IgD-negative memory B cell (primary cell): ENCODE data around the gene SLC35A5. TPM values are rescaled to one million over a fixed set of nuclear protein-coding genes. Genes with fewer than 3 reads are reported as not detected.

Experiments
- H3K27ac Mint-ChIP-seq, 3 donors: one replicate each; pipeline ENCODE4 v1.8.0; 2020 to 2022; ENCODE audit warnings: mild to moderate bottlenecking in 3 of 3, mixed read lengths in 3 of 3, moderate library complexity in 1 of 3
- H3K27me3 Mint-ChIP-seq: one replicate; pipeline ENCODE4 v1.8.0; 2021; ENCODE audit warnings: mixed read lengths
- H3K36me3 Mint-ChIP-seq: one replicate; pipeline ENCODE4 v1.8.0; 2020; ENCODE audit warnings: mild to moderate bottlenecking, mixed read lengths
- H3K4me1 Mint-ChIP-seq, 3 donors: one replicate each; pipeline ENCODE4 v1.8.0; 2020 to 2022; ENCODE audit warnings: mixed read lengths in 3 of 3, mild to moderate bottlenecking in 1 of 3
- H3K4me3 Mint-ChIP-seq, 4 donors: one replicate each; pipeline ENCODE4 v1.8.0; 2020 to 2022; ENCODE audit warnings: mild to moderate bottlenecking in 4 of 4, mixed read lengths in 4 of 4, moderate library complexity in 3 of 4
- H3K9me3 Mint-ChIP-seq, 3 donors: one replicate each; pipeline ENCODE4 v1.8.0; 2020 to 2021; ENCODE audit warnings: mixed read lengths in 3 of 3, mild to moderate bottlenecking in 1 of 3
- polyA plus RNA-seq: library from polyadenylated mRNA; unstranded; fragments of 300-500 nt; fragmentation: Illumina TruSeq; gene quantifications from one replicate; pipeline ENCODE4 v1.2.3, GENCODE V29; 2021

SLC35A5 gene
- polyA plus RNA-seq, 1 donor from 2014 or later = 28.0 TPM

- Mint-ChIP-seq H3K4me3 (no peak overlapping the region), H3K9me3 (peaks cover 0 to 4% (median 0%) of the 10 kb centered on the region in 3 donors), H3K27ac (no peak overlapping the region), H3K4me1 (peaks cover 7 to 9% (median 9%) of the 10 kb centered on the region in 3 donors), H3K27me3 (no peaks in the 10 kb centered on the region), H3K36me3 (peaks cover 19% of the 10 kb centered on the region)
Observed at GRCh38 chr3:112594856-112595255, 33.0 kb downstream of the SLC35A5 start.

- Mint-ChIP-seq H3K27ac (no peak overlapping the region), H3K36me3 (peaks cover 9% of the 10 kb centered on the region), H3K9me3 (peaks cover 0 to under 1% (median 0%) of the 10 kb centered on the region in 3 donors), H3K4me3 (no peak overlapping the region), H3K4me1 (peaks cover 0 to 5% (median 3%) of the 10 kb centered on the region in 3 donors), H3K27me3 (no peaks in the 10 kb centered on the region)
Observed at GRCh38 chr3:112597945-112598344, 36.1 kb downstream of the SLC35A5 start.

GRCh38 chr3:112598731-112599130 is 36.9 kb downstream of the SLC35A5 start:
- Mint-ChIP-seq H3K4me3 (no peak overlapping the region), H3K36me3 (peaks cover 9% of the 10 kb centered on the region), H3K9me3 (no peaks in the 10 kb centered on the region), H3K27me3 (no peaks in the 10 kb centered on the region), H3K27ac (no peak overlapping the region), H3K4me1 (peaks cover 0 to 5% (median 3%) of the 10 kb centered on the region in 3 donors)

- Mint-ChIP-seq H3K36me3 (no peaks in the 10 kb centered on the region), H3K4me1 (peaks cover 0 to 5% (median 3%) of the 10 kb centered on the region in 3 donors), H3K4me3 (no peak overlapping the region), H3K27me3 (no peaks in the 10 kb centered on the region), H3K27ac (no peak overlapping the region), H3K9me3 (no peaks in the 10 kb centered on the region)
Observed at GRCh38 chr3:112602217-112602838, 40.5 kb downstream of the SLC35A5 start.

GRCh38 chr3:112604536-112604935 is 42.7 kb downstream of the SLC35A5 start:
- no peaks in the 10 kb centered on the region for H3K27me3 Mint-ChIP-seq
- H3K9me3 Mint-ChIP-seq = no peaks in the 10 kb centered on the region
- no peaks in the 10 kb centered on the region for H3K36me3 Mint-ChIP-seq
- H3K27ac Mint-ChIP-seq = no peak overlapping the region
- no peak overlapping the region for H3K4me3 Mint-ChIP-seq
- H3K4me1 Mint-ChIP-seq = peaks cover 0 to 5% (median 3%) of the 10 kb centered on the region in 3 donors

GRCh38 chr3:112605285-112605684 is 43.4 kb downstream of the SLC35A5 start:
- no peak overlapping the region for H3K4me3 Mint-ChIP-seq
- no peaks in the 10 kb centered on the region for H3K27me3 Mint-ChIP-seq
- H3K27ac Mint-ChIP-seq = no peak overlapping the region
- peaks cover 0 to 5% (median 3%) of the 10 kb centered on the region in 3 donors for H3K4me1 Mint-ChIP-seq
- H3K36me3 Mint-ChIP-seq = peaks cover under 1% of the 10 kb centered on the region
- H3K9me3 Mint-ChIP-seq = no peaks in the 10 kb centered on the region

- no peak overlapping the region for H3K27ac Mint-ChIP-seq
- H3K4me1 Mint-ChIP-seq = peaks cover 0 to 5% (median 3%) of the 10 kb centered on the region in 3 donors
- H3K9me3 Mint-ChIP-seq = no peaks in the 10 kb centered on the region
- H3K27me3 Mint-ChIP-seq = no peaks in the 10 kb centered on the region
- no peak overlapping the region for H3K4me3 Mint-ChIP-seq
- H3K36me3 Mint-ChIP-seq = peaks cover 2% of the 10 kb centered on the region
Observed at GRCh38 chr3:112606098-112606497, 44.3 kb downstream of the SLC35A5 start.

- H3K4me3 Mint-ChIP-seq = no peak overlapping the region
- no peak overlapping the region for H3K27ac Mint-ChIP-seq
- no peaks in the 10 kb centered on the region for H3K4me1 Mint-ChIP-seq
Observed at GRCh38 chr3:112607863-112608262, 46.0 kb downstream of the SLC35A5 start.

GRCh38 chr3:112610121-112610520 is 48.3 kb downstream of the SLC35A5 start:
- Mint-ChIP-seq H3K4me1 (no peaks in the 10 kb centered on the region), H3K4me3 (no peak overlapping the region), H3K9me3 (no peaks in the 10 kb centered on the region), H3K36me3 (peaks cover 2% of the 10 kb centered on the region), H3K27ac (no peak overlapping the region), H3K27me3 (no peaks in the 10 kb centered on the region)

More at GRCh38 chr3:112607863-112608262, 46.0 kb downstream of the SLC35A5 start:
- no peaks in the 10 kb centered on the region for H3K27me3 Mint-ChIP-seq
- no peaks in the 10 kb centered on the region for H3K9me3 Mint-ChIP-seq
- peaks cover 2% of the 10 kb centered on the region for H3K36me3 Mint-ChIP-seq

GRCh38 chr3:112611752-112612515 is 50.1 kb downstream of the SLC35A5 start:
- Mint-ChIP-seq H3K9me3 (no peaks in the 10 kb centered on the region), H3K27ac (no peak overlapping the region), H3K27me3 (no peaks in the 10 kb centered on the region), H3K36me3 (peaks cover 2% of the 10 kb centered on the region), H3K4me3 (no peak overlapping the region), H3K4me1 (no peaks in the 10 kb centered on the region)

GRCh38 chr3:112615989-112616731 is 54.3 kb downstream of the SLC35A5 start:
- Mint-ChIP-seq H3K4me1 (peaks cover 0 to 1% (median 0%) of the 10 kb centered on the region in 3 donors), H3K4me3 (no peak overlapping the region), H3K36me3 (peaks cover 2% of the 10 kb centered on the region), H3K9me3 (peaks cover 0 to 2% (median 2%) of the 10 kb centered on the region in 3 donors), H3K27ac (no peak overlapping the region), H3K27me3 (no peaks in the 10 kb centered on the region)

- peaks cover 0 to 2% (median 0%) of the 10 kb centered on the region in 3 donors for H3K4me1 Mint-ChIP-seq
- no peaks in the 10 kb centered on the region for H3K27me3 Mint-ChIP-seq
- peaks cover 0 to 2% (median 2%) of the 10 kb centered on the region in 3 donors for H3K9me3 Mint-ChIP-seq
- H3K27ac Mint-ChIP-seq = no peak overlapping the region
- peaks cover 2% of the 10 kb centered on the region for H3K36me3 Mint-ChIP-seq
- H3K4me3 Mint-ChIP-seq = no peak overlapping the region
Observed at GRCh38 chr3:112617285-112617684, 55.4 kb downstream of the SLC35A5 start.

- H3K36me3 Mint-ChIP-seq = peaks cover 4% of the 10 kb centered on the region
- H3K9me3 Mint-ChIP-seq = peaks cover 0 to 2% (median 2%) of the 10 kb centered on the region in 3 donors
- H3K27ac Mint-ChIP-seq = no peak overlapping the region
- no peaks in the 10 kb centered on the region for H3K27me3 Mint-ChIP-seq
- peaks cover 0 to 2% (median 0%) of the 10 kb centered on the region in 3 donors for H3K4me1 Mint-ChIP-seq
- H3K4me3 Mint-ChIP-seq = no peak overlapping the region
Observed at GRCh38 chr3:112619295-112619694, 57.5 kb downstream of the SLC35A5 start.

GRCh38 chr3:112623213-112623612 is 61.4 kb downstream of the SLC35A5 start:
- H3K4me3 Mint-ChIP-seq = no peak overlapping the region
- peaks cover 0 to 2% (median 0%) of the 10 kb centered on the region in 3 donors for H3K9me3 Mint-ChIP-seq
- H3K36me3 Mint-ChIP-seq = peaks cover 4% of the 10 kb centered on the region
- H3K27ac Mint-ChIP-seq = no peak overlapping the region
- H3K4me1 Mint-ChIP-seq = peaks cover 0 to 2% (median 0%) of the 10 kb centered on the region in 3 donors
- no peaks in the 10 kb centered on the region for H3K27me3 Mint-ChIP-seq

GRCh38 chr3:112623717-112624116 is 61.9 kb downstream of the SLC35A5 start:
- no peak overlapping the region for H3K27ac Mint-ChIP-seq
- H3K4me1 Mint-ChIP-seq = peaks cover 0 to 2% (median 0%) of the 10 kb centered on the region in 3 donors
- H3K27me3 Mint-ChIP-seq = no peaks in the 10 kb centered on the region
- H3K36me3 Mint-ChIP-seq = peaks cover 4% of the 10 kb centered on the region
- H3K9me3 Mint-ChIP-seq = peaks cover 0 to 2% (median 0%) of the 10 kb centered on the region in 3 donors
- no peak overlapping the region for H3K4me3 Mint-ChIP-seq
